Right hindlimb (tissue), 1 donor: ENCODE measurements around the gene ZFPM1.
A peak's percentile ranks its signal among the peaks of the same experiment; 100 is the strongest.

Experiments
- DNase-seq: peaks from one replicate; pipeline ENCODE4 v3.0.0-alpha.2; 2018

The ZFPM1 gene

GRCh38 chr16:88452482-88453216 is 431 bp upstream of the ZFPM1 start:
- peak; percentile 98 for DNase-seq

DNA sequence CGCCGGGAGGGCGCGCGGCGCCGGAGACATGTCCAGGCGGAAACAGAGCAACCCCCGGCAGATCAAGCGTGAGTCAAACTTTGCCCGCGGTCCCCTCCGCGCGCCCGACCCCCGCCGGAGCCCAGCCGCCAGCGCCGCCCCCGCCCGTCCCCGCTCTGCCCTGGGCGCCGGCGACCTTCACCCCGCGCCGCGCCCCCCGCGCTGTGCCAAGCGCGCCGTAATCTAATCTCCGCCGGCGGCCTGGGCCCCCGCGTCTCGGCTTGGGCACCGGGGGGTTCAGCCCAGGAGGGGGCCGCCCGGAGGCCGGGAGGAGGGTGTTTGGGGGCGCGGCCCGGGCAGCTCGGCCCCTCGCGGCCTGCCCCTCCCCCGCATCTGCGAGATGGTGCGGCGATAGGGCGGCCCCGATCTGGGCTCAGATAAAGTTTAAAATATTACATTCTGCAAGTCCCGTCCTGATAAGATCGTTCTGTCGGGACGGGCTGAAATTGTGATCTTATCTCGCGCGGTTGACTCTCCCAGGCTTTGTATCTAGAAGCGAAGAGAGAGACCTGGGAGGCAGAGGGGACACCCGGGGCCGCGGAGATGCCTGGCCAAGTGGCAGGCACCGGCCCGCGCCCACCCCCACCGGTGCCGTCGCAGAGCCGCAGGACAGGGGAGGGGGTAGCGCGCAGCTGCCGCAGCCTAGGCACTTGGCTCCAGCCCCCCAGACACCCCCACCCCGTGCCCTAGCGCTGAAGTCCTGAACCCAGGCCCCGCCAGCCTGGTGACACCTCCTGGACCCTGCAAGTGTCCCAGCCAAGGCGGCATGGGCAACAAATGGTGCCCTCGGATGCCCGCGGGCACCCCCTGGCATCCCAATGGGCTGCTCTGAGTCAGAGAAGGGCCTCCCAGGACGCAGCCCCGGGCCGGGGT is 787 bp downstream of the ZFPM1 start:
- no peak for DNase-seq

DNA sequence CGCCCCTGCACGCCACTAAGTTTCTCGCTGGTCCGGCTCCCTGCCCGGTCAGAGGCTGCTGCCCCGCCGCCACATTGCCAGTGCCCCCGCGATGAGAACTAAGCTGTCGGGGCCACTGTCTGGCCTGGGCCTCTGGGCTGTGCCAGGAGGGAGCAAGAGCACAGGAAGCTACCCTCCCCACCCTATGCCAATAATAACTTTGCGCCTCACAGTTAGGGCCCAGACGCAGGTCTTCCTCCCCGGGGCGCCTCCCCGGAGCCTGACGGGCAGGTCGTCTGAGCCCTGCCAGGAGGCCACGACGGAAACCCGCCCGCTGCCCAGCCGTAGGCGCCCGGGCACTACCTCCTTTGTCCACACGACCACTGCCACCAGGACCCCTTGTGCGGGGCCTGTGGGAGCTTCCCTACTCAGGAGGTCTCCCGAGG is 1.5 kb downstream of the ZFPM1 start:
- DNase-seq = no peak

- DNase-seq = no peak
These were observed 2.7 kb downstream of the ZFPM1 start for GRCh38 chr16:88455610-88456355.

- DNase-seq = no peak
These were observed 3.5 kb downstream of the ZFPM1 start for GRCh38 chr16:88456356-88457292.

DNA sequence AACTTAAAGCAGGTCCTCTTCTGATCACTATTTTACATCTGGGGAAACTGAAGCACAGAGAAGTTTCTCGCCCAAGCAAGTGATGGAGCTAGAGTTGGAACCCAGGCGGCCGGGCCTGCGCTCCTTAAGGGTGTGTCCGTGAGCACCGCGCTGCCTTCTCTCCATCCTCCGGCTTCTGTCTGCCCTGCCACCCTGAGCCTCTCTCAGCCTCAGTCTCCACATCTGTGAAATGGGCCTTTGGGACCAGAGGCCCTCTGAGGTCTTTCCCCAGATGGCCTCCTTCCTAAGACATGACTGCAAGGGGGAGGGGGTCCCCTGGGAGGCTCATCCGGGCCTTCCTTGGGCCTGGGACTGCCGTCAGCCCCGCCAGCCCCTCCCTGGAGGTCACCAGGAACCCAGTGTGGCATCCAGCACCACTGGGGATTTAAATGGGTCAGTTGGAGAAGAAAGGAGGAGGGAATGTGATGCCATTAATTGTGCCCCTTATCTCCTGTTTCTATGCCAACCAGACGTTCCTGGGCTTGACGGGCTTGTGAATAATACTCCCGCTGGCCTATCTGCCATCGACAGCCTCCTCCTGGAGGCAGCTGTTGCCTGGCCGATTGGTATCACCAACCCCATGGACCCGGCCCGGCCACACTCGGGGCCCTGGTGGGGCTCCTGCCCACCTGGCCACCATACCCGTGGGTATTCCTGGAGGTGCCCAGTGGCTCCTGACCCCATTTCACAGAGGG is 5.1 kb downstream of the ZFPM1 start:
- DNase-seq = no peak

- no peak for DNase-seq
These were observed 5.7 kb downstream of the ZFPM1 start for GRCh38 chr16:88458773-88459235.

DNA sequence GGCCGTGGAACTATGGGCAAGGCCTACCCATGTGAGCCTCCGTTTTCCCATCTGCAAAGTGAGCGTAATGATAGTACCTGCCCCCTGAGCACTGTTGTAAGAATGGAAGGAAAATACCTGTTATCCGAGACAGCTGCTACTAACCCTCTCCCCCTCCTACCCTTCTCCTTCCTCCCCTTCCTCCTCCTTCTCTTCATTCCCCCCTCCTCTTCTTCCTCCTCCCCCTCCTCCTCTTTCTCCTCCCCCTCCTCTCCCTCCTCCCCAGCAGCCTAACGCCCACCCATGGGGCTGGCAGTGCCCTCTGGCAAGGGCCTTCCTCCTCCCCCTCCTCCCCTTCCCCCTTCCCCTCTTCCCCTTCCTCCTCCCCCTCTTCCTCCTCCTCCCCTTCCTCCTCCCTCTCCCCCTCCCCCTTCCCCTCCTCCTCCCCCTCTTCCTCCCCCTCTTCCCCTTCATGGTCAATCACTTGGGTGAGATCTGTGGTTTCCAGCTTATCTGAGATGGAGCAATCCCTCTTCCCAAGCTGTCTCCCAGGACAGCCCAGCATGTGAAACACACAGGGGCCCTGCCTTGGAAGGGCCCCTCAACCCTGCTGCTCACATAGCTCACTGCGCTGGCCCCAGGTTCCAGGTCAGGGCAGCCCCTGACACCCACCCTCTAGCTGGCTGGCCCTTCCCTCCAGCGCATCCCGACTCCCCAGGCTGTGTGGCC is 6.4 kb downstream of the ZFPM1 start:
- no peak for DNase-seq

- DNase-seq = no peak
These were observed 7.6 kb downstream of the ZFPM1 start for GRCh38 chr16:88460496-88461330.

GRCh38 chr16:88461331-88462269 is 8.5 kb downstream of the ZFPM1 start:
- no peak for DNase-seq

GRCh38 chr16:88462396-88462795 is 9.3 kb downstream of the ZFPM1 start:
- no peak for DNase-seq

DNA sequence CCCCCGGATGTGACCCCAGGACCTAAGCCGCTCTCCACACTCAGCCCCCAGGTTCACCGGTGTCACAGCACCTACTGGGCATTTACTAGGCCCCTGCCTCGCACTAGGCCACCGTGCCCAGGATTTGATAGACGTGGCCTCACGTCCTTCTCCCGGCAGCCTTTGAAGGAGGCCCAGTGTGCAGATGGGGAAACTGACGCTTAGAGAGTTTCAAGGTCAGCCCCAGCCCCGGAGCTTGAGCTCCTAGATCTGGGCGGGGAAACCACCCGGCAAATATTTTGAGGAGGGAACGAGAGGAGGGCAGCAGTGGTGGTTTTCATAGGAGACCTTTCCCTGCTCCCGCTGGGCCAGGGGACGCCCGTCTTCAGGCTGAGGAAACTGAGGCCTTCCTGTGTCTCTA is 10.3 kb downstream of the ZFPM1 start:
- DNase-seq = no peak

GRCh38 chr16:88464447-88465318 is 11.6 kb downstream of the ZFPM1 start:
- no peak for DNase-seq

DNA sequence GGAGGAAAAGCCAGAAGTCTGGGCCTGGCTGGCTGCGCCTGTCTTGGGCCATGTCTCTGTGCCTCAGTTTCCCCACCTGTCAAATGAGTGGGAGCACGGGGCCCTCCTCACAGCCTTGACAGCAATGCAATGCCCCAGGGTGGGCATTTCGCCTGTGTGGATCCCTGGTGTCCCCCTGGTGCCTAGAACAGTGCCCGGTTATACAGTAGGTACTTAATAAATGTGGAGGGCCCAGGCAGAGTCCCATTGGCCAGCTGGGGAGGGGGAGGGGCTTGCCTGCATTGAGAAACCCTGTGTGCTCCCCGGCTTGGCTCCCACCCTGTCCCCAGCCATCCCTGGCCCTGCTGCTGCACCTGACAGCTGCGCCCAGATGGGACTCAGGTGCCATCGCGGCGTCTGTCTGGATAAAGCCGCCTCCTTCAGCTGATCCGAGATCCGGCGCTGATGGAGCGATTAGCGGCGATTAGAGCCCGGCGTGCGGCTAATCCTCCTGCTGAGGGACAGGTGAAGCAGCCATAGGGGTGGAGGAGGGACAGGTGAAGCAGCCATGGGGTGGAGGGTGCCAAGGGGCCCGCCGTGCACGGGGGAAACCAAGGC is 12.4 kb downstream of the ZFPM1 start:
- no peak for DNase-seq

- DNase-seq = no peak
These were observed 13.2 kb downstream of the ZFPM1 start for GRCh38 chr16:88466175-88466862.

DNA sequence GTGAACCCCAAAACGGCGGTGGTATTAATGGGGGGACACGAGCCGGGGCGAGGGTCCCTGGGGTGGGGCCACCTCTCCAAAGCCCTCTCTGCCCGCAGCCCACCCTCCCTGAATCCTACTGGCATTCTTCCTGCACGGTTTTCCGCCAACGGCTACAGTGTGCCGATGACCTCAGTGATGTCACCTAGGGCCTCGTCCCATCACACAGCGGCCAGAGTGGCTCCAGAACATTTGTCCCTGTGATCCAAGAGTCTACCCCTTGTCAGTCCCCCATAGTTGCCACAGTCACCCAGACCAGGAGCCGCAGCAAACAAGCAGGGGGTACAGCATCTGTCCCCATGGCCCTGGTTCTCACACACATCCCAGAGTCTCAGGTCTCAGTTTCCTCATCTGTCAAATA is 13.9 kb downstream of the ZFPM1 start:
- no peak for DNase-seq
